Stimulated activated CD4-positive, alpha-beta T cell treated with anti-CD3 and anti-CD28 coated beads, Interleukin-4, amount 100 ng/mL, for 24 hours (primary cell): Measurements from ENCODE around the gene ASCC3.
"Not testable (repeated sequence)": the region's sequence is repeated elsewhere in the genome, so short reads cannot be mapped to it uniquely, and the experiment has no call there.

Experiments used
- DNase-seq: peaks from one replicate; pipeline ENCODE4 v3.0.0-alpha.2; 2020

The ASCC3 gene

GRCh38 chr6:100886076-100886475, 4.9 kb upstream of the ASCC3 start:
- DNase-seq, result no peak

GRCh38 chr6:100883347-100883746, 2.2 kb upstream of the ASCC3 start:
- DNase-seq, result no peak

GRCh38 chr6:100881707-100882040, 545 bp upstream of the ASCC3 start:
- DNase-seq, result no peak

GRCh38 chr6:100880149-100880852, 828 bp downstream of the ASCC3 start:
- DNase-seq, result no peak

GRCh38 chr6:100879317-100879716, 1.8 kb downstream of the ASCC3 start:
- no peak for DNase-seq

GRCh38 chr6:100877851-100878250, 3.3 kb downstream of the ASCC3 start:
- DNase-seq, result no peak

GRCh38 chr6:100876251-100876650, 4.9 kb downstream of the ASCC3 start:
- DNase-seq, result no peak

- DNase-seq, result no peak
Observed at GRCh38 chr6:100865525-100865924, 15.6 kb downstream of the ASCC3 start.

GRCh38 chr6:100862063-100862462, 19.1 kb downstream of the ASCC3 start:
- DNase-seq, result no peak

GRCh38 chr6:100856146-100856545, 25.0 kb downstream of the ASCC3 start:
- DNase-seq, result no peak

- no peak for DNase-seq
Observed at GRCh38 chr6:100851819-100852218, 29.3 kb downstream of the ASCC3 start.

- no peak for DNase-seq
Observed at GRCh38 chr6:100850174-100850573, 31.0 kb downstream of the ASCC3 start.

- no peak for DNase-seq
Observed at GRCh38 chr6:100846276-100846675, 34.9 kb downstream of the ASCC3 start.

- DNase-seq, result no peak
Observed at GRCh38 chr6:100845676-100846075, 35.5 kb downstream of the ASCC3 start.

- DNase-seq, result no peak
Observed at GRCh38 chr6:100839419-100839818, 41.7 kb downstream of the ASCC3 start.

GRCh38 chr6:100838011-100838410, 43.1 kb downstream of the ASCC3 start:
- DNase-seq, result no peak

- DNase-seq, result no peak
Observed at GRCh38 chr6:100833972-100834574, 47.1 kb downstream of the ASCC3 start.

- not testable (repeated sequence) for DNase-seq
Observed at GRCh38 chr6:100829077-100829595, 52.0 kb downstream of the ASCC3 start.

GRCh38 chr6:100823041-100823440, 58.1 kb downstream of the ASCC3 start:
- no peak for DNase-seq

GRCh38 chr6:100818066-100818465, 63.1 kb downstream of the ASCC3 start:
- DNase-seq, result no peak

- no peak for DNase-seq
Observed at GRCh38 chr6:100810015-100810414, 71.1 kb downstream of the ASCC3 start.

- DNase-seq, result no peak
Observed at GRCh38 chr6:100809346-100809745, 71.8 kb downstream of the ASCC3 start.

- no peak for DNase-seq
Observed at GRCh38 chr6:100808638-100809275, 72.4 kb downstream of the ASCC3 start.

- DNase-seq, result no peak
Observed at GRCh38 chr6:100806296-100806695, 74.8 kb downstream of the ASCC3 start.
